ENCODE data around the gene CEP131. TPM values are rescaled to one million over a fixed set of nuclear protein-coding genes. Genes with fewer than 3 reads are reported as not detected.
A peak's percentile ranks its signal among the peaks of the same experiment; 100 is the strongest.

The CEP131 gene
- total RNA-seq, 1 donor from 2014 or later = 15.9 TPM

DNA sequence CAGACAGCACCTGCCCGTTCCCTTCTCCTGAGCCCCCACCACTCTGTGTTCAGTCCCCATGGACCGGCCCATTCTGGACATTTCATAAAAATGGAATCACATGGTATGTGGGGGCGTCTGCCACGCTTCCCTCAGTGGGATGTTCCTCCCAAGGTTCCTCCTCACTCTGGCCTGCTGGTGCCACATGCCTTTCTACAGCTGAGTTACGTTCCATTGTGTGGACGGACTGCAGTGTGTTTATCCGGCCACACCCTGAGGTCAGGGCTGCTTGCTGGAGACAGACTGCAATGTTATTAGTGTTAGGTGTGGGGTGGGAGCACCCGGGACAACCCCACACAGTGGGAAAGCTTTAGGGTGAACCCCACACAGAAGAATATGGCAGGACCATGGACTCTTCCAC is 50.8 kb downstream of the CEP131 start:
- Mint-ChIP-seq H3K27me3 (peaks cover 3% of the 10 kb centered on the region), H3K9me3 (peaks cover 9% of the 10 kb centered on the region), H3K36me3 (ENCODE audit: low read depth) (no peaks in the 10 kb centered on the region), H3K4me3 (no peak overlapping the region), H3K4me1 (peaks cover 1% of the 10 kb centered on the region), H3K27ac (no peak overlapping the region)
- ATAC-seq (ENCODE audit: low read depth) (no peak), DNase-seq (no peak)
- intact Hi-C loops (cut with micrococcal nuclease) = no loop called here
- ChIA-PET POLR2A (no interaction called here), CTCF (no interaction called here)
- TF ChIP-seq, protein P1, sequence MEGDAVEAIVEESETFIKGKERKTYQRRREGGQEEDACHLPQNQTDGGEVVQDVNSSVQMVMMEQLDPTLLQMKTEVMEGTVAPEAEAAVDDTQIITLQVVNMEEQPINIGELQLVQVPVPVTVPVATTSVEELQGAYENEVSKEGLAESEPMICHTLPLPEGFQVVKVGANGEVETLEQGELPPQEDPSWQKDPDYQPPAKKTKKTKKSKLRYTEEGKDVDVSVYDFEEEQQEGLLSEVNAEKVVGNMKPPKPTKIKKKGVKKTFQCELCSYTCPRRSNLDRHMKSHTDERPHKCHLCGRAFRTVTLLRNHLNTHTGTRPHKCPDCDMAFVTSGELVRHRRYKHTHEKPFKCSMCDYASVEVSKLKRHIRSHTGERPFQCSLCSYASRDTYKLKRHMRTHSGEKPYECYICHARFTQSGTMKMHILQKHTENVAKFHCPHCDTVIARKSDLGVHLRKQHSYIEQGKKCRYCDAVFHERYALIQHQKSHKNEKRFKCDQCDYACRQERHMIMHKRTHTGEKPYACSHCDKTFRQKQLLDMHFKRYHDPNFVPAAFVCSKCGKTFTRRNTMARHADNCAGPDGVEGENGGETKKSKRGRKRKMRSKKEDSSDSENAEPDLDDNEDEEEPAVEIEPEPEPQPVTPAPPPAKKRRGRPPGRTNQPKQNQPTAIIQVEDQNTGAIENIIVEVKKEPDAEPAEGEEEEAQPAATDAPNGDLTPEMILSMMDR (IDR thresholded peaks at IDR 0.05) = no peak

DNA sequence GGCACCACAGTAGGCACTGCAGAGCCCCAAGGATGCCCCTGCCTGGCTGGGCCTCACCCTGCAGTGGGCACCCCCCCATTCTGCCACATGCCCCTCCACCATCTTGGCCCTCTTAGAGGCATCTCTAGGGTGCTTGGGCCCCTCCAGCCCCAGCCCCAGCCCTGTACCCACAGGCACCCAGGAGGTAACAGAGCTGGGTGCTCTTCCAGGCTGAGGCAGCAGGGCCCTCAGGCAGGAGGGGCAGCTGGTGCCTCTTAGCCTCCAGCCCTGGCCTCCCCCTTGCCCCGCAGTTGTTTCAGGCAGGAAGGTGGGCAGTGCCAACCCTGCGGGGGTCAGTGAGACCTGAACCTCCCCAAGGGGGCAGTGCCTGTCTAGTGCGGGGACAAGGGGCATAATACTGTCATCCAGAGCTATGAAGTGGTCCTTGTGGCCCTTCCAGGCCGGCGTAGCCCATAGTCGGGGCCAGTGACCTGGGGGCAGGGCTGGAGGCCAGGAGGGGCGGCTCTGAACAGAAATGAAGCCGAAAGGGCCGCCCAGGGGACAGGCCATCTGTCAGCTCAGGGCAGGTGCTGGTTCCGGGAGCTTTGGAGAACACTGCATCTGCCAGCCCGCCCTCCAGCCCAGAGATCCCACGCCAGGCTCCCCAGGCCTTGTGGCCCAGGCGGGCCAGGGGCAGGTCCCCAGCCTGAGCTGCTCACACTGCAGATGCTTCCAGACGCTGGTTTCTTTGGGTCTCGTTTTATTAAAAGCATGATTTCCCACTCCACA is 51.9 kb downstream of the CEP131 start:
- peaks cover 1% of the 10 kb centered on the region for H3K4me1 Mint-ChIP-seq
- ATAC-seq (ENCODE audit: low read depth) (no peak), DNase-seq (no peak)
- no peak overlapping the region for H3K4me3 Mint-ChIP-seq
- ChIA-PET POLR2A (no interaction called here), CTCF (no interaction called here)
- TF ChIP-seq, protein P1 (IDR thresholded peaks at IDR 0.05) = no peak
- peaks cover 9% of the 10 kb centered on the region for H3K9me3 Mint-ChIP-seq
- H3K36me3 Mint-ChIP-seq (ENCODE audit: low read depth) = no peaks in the 10 kb centered on the region
- H3K27me3 Mint-ChIP-seq = peaks cover 3% of the 10 kb centered on the region
- intact Hi-C loops (cut with micrococcal nuclease) = no loop called here
- no peak overlapping the region for H3K27ac Mint-ChIP-seq

DNA sequence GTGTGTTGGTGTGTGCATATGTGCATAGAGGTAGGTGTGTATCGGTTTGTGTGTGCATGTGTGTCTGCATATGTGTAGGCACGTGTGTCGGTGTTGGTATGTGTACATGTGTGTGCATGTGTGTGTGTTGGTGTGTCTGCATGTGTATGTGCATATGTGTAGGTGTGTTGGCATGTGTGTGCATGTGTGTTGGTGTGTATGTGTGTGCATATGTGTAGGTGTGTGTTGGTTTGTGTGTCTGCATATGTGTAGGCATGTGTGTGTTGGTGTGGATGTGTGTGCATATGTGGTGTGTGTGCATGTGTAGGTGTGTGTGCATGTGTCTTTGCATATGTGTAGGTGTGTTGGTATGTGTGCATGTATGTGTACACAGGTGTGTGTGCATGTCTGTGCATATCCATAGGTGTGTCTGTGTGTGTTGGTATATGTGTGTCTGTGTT is 52.9 kb downstream of the CEP131 start:
- intact Hi-C loops (cut with micrococcal nuclease) = no loop called here
- ChIA-PET POLR2A (no interaction called here), CTCF (no interaction called here)
- Mint-ChIP-seq H3K27me3 (peaks cover 3% of the 10 kb centered on the region), H3K4me1 (peaks cover 1% of the 10 kb centered on the region), H3K27ac (no peak overlapping the region), H3K4me3 (no peak overlapping the region), H3K36me3 (ENCODE audit: low read depth) (no peaks in the 10 kb centered on the region), H3K9me3 (peaks cover 1% of the 10 kb centered on the region)
- TF ChIP-seq, protein P1 (IDR thresholded peaks at IDR 0.05) = no peak
- no peak for DNase-seq
- ATAC-seq (ENCODE audit: low read depth) = no peak

DNA sequence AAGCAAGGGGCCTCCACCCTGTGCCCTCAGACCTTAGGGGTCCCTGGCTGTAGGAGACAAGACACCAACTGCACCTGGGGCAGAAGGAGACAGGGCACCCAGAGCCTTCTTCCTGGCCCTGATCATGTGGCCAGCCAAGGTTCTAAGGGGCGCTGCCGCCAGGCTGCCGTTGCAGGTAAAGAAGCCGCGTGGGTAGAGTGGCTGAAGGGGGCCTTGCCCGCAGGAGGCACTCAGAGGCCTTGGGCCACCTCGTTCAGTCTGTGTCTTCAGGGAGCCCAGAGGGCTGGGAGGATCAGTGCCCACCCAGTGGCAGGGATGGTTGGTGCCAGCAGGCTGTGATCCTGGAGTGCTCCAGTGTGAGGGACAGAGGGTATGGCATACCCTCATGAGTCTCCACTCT is 55.1 kb downstream of the CEP131 start:
- H3K27me3 Mint-ChIP-seq = peaks cover 17% of the 10 kb centered on the region
- CTCF ChIA-PET = no interaction called here
- POLR2A ChIA-PET = no interaction called here
- no peak for ATAC-seq (ENCODE audit: low read depth)
- H3K4me3 Mint-ChIP-seq = no peak overlapping the region
- no peak for DNase-seq
- H3K4me1 Mint-ChIP-seq = peaks cover 1% of the 10 kb centered on the region
- TF ChIP-seq, protein P1 (IDR thresholded peaks at IDR 0.05) = no peak
- intact Hi-C loops (cut with micrococcal nuclease) = no loop called here
- H3K27ac Mint-ChIP-seq = no peak overlapping the region
- no peaks in the 10 kb centered on the region for H3K36me3 Mint-ChIP-seq (ENCODE audit: low read depth)
- no peaks in the 10 kb centered on the region for H3K9me3 Mint-ChIP-seq

DNA sequence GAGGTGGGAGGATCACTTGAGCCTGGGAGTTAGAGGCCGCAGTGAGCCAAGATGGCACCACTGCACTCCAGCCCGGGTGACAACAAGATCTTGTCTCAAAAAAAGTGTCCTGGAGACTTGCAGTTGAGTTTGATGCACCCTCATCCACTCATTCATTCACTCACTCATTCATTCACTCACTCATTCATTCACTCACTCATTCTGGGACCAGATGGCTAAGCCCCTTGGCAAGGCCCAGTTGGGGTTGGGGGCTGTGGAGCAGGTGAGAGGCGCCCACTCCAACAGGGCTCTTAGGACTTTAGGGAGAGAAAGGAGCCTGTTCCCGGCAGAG is 55.6 kb downstream of the CEP131 start:
- Mint-ChIP-seq H3K4me3 (peak overlapping the region; percentile 55), H3K27me3 (peaks cover 17% of the 10 kb centered on the region)
- POLR2A ChIA-PET = no interaction called here

More for the DNA sequence above, 55.6 kb downstream of the CEP131 start:
- no peak overlapping the region for H3K27ac Mint-ChIP-seq
- TF ChIP-seq, protein P1 (IDR thresholded peaks at IDR 0.05) = no peak
- H3K36me3 Mint-ChIP-seq (ENCODE audit: low read depth) = no peaks in the 10 kb centered on the region
- no peaks in the 10 kb centered on the region for H3K9me3 Mint-ChIP-seq
- ATAC-seq (ENCODE audit: low read depth) (no peak), DNase-seq (no peak)
- peaks cover 1% of the 10 kb centered on the region for H3K4me1 Mint-ChIP-seq
- CTCF ChIA-PET = no interaction called here
- intact Hi-C loops (cut with micrococcal nuclease) = no loop called here

Data from activated B cell treated with CpG ODN at 0.5 μM for 24 hours (primary cell).